Measurements from ENCODE around the gene RYR1. TPM values are rescaled to one million over a fixed set of nuclear protein-coding genes. Genes with fewer than 3 reads are reported as not detected.
"Not testable (repeated sequence)": the region's sequence is repeated elsewhere in the genome, so short reads cannot be mapped to it uniquely, and the experiment has no call there.

RYR1 gene
- total and polyA plus RNA-seq, 4 donors: 2.8 to 7.6 (median 4.0) TPM

DNA sequence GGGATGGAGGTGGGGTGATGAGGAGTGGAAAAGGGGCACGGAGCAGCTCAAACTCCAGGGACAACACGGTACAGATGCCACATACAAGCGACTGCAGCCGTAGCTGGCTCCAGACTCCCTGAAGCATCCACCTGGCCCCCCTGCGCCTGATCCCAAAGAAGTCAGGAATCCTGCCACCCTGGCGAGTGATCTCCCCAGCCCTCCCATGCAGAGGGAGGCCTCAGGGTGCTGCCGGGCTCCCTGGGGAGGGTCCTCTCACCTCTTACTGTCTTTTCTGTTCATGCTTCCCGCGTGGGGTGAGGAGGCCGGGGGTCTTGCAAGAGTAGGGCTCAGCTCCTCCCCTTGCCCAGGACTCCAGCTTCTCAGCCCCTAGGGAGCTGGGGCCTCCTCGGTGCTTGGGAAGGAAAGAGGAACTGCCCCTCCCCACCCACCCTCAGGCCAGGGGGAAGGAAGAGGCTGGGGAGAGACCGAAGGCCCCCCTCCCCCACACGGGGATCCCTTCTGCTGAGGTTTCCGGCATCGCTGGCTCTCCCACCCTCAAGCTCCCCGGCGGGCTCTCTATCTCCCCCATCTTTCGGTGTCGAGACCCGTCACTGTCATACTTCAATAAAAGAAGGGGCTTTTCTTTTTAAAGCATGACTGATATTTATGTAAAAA is 7.6 kb upstream of the RYR1 start, which contains the start of gene RASGRP4:
RASGRP4 (minus strand) TSS at position 410 of the 657 bp plus-strand sequence; CDS start at position 282, 128 bp downstream.
- TF ChIP-seq, protein P1, sequence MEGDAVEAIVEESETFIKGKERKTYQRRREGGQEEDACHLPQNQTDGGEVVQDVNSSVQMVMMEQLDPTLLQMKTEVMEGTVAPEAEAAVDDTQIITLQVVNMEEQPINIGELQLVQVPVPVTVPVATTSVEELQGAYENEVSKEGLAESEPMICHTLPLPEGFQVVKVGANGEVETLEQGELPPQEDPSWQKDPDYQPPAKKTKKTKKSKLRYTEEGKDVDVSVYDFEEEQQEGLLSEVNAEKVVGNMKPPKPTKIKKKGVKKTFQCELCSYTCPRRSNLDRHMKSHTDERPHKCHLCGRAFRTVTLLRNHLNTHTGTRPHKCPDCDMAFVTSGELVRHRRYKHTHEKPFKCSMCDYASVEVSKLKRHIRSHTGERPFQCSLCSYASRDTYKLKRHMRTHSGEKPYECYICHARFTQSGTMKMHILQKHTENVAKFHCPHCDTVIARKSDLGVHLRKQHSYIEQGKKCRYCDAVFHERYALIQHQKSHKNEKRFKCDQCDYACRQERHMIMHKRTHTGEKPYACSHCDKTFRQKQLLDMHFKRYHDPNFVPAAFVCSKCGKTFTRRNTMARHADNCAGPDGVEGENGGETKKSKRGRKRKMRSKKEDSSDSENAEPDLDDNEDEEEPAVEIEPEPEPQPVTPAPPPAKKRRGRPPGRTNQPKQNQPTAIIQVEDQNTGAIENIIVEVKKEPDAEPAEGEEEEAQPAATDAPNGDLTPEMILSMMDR (IDR thresholded peaks at IDR 0.05; ENCODE audit: control extremely low read depth, extremely low read depth): no peak
- H3K36me3 ChIP-seq (ENCODE audit: control insufficient read depth in 4 of 4, insufficient read depth in 4 of 4, low read length in 4 of 4): no peaks in the 10 kb centered on the region
- peaks cover 0 to 2% (median 0%) of the 10 kb centered on the region in 4 donors for H3K9me3 ChIP-seq (ENCODE audit: control insufficient read depth in 4 of 4, insufficient read depth in 3 of 4, low read length in 3 of 4)
- peak in 1 of 3 donors; percentile 26 for DNase-seq
- H3K4me1 ChIP-seq (ENCODE audit: control insufficient read depth in 5 of 5, insufficient read depth in 5 of 5, low read length in 5 of 5): no peaks in the 10 kb centered on the region
- H3K27me3 ChIP-seq (ENCODE audit: control insufficient read depth in 3 of 3, insufficient read depth in 3 of 3, low read length in 2 of 3): peaks cover 0 to 5% (median 0%) of the 10 kb centered on the region in 3 donors
- H3K4me3 ChIP-seq: peak within 1 kb of the TSS; percentile 26
- 10 to 17% methylated on average over 20 of the region's 20 CpGs for WGBS, 2 donors
- H3K9ac ChIP-seq (ENCODE audit: insufficient read depth in 1 of 2, low read length in 2 of 2): no peak within 1 kb of the TSS
- peak; percentile 58 for ATAC-seq (ENCODE audit: insufficient read depth, low FRiP score)
- H3K27ac ChIP-seq (ENCODE audit: low read depth in 1 of 2, low read length in 1 of 2): no peak within 1 kb of the TSS

GRCh38 chr19:38427035-38427677 is 6.3 kb upstream of the RYR1 start:
- not testable (repeated sequence) for H3K27me3 ChIP-seq (ENCODE audit: control insufficient read depth in 3 of 3, insufficient read depth in 3 of 3, low read length in 2 of 3); H3K36me3 ChIP-seq (ENCODE audit: control insufficient read depth in 4 of 4, insufficient read depth in 4 of 4, low read length in 4 of 4); H3K4me1 ChIP-seq (ENCODE audit: control insufficient read depth in 5 of 5, insufficient read depth in 5 of 5, low read length in 5 of 5); H3K9ac ChIP-seq (ENCODE audit: insufficient read depth in 1 of 2, low read length in 2 of 2); DNase-seq; H3K27ac ChIP-seq (ENCODE audit: low read depth in 1 of 2, low read length in 1 of 2); H3K9me3 ChIP-seq (ENCODE audit: control insufficient read depth in 4 of 4, insufficient read depth in 3 of 4, low read length in 3 of 4); ATAC-seq (ENCODE audit: insufficient read depth, low FRiP score); H3K4me3 ChIP-seq
- WGBS, 2 donors: 70 to 79% methylated on average over 12 to 17 of the region's 17 CpGs

DNA sequence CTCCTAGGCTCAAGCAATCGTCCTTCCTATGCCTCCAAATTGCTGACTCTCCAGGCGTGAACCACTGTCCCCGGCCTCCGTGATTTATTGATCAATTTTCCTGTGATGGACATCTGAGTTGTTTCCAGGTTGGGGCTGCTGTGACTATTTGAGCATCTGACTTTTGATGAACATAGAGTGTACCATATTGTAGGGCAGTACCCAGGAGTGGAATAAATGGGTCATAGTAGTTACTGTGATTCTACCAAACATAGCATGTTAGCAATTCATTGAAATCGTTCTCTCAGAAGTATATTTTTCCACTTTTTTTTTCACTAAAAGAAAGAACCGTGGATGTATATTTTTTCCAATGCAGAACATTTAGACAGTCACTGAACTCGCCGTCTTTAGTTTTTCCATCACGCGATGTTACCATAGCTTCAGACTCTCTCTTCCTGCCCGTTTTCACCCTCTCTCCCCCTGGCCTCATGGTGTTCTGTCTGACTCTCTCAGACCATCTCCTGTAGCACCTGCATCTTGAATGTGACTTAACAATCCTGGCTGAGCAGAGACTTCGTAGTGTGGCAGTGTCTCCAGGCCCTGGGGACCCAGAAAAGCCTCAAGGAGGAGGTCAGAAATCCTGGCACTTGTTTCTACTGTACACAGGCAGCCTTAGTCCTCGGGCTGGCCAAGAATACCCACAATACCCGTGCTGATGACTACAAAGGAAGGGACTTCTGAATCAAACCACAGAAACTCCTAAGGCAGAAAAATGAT is 4.3 kb upstream of the RYR1 start:
- Histone ChIP-seq H3K27me3 (ENCODE audit: control insufficient read depth in 3 of 3, insufficient read depth in 3 of 3, low read length in 2 of 3) (peaks cover 0 to 14% (median 3%) of the 10 kb centered on the region in 3 donors), H3K27ac (ENCODE audit: low read depth in 1 of 2, low read length in 1 of 2) (no peak overlapping the region), H3K9me3 (ENCODE audit: control insufficient read depth in 4 of 4, insufficient read depth in 3 of 4, low read length in 3 of 4) (no peaks in the 10 kb centered on the region), H3K36me3 (ENCODE audit: control insufficient read depth in 4 of 4, insufficient read depth in 4 of 4, low read length in 4 of 4) (no peaks in the 10 kb centered on the region), H3K4me3 (no peak overlapping the region), H3K4me1 (ENCODE audit: control insufficient read depth in 5 of 5, insufficient read depth in 5 of 5, low read length in 5 of 5) (no peaks in the 10 kb centered on the region), H3K9ac (ENCODE audit: insufficient read depth in 1 of 2, low read length in 2 of 2) (no peak overlapping the region)
- no peak for ATAC-seq (ENCODE audit: insufficient read depth, low FRiP score)
- DNase-seq: no peak
- TF ChIP-seq, protein P1 (IDR thresholded peaks at IDR 0.05; ENCODE audit: control extremely low read depth, extremely low read depth): no peak
- 60 to 78% methylated on average over 13 to 14 of the region's 14 CpGs for WGBS, 2 donors

DNA sequence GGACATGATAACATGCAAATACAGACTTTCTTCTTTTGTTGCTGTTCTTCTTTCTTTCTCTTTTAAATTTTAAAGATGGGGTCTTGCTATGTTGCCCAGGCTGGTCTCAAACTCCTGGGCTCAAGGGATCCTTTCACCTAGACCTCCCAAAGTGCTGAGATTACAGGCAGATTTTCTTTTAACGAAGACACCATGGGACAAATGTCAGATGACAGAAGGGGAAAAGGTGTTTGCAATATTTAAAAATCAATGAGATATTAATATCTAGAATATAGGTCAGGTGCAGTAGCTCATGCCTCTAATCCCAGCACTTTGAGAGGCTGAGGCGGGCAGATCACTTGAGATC is 3.7 kb upstream of the RYR1 start:
- no peaks in the 10 kb centered on the region for H3K4me1 ChIP-seq (ENCODE audit: control insufficient read depth in 5 of 5, insufficient read depth in 5 of 5, low read length in 5 of 5)
- no peaks in the 10 kb centered on the region for H3K36me3 ChIP-seq (ENCODE audit: control insufficient read depth in 4 of 4, insufficient read depth in 4 of 4, low read length in 4 of 4)
- peaks cover 0 to 14% (median 3%) of the 10 kb centered on the region in 3 donors for H3K27me3 ChIP-seq (ENCODE audit: control insufficient read depth in 3 of 3, insufficient read depth in 3 of 3, low read length in 2 of 3)
- H3K9me3 ChIP-seq (ENCODE audit: control insufficient read depth in 4 of 4, insufficient read depth in 3 of 4, low read length in 3 of 4): no peaks in the 10 kb centered on the region
- H3K9ac ChIP-seq (ENCODE audit: insufficient read depth in 1 of 2, low read length in 2 of 2): no peak overlapping the region
- H3K4me3 ChIP-seq: no peak overlapping the region
- no peak for DNase-seq
- WGBS, 2 donors: 90 to 94% methylated on average over 2 of the region's 2 CpGs
- no peak overlapping the region for H3K27ac ChIP-seq (ENCODE audit: low read depth in 1 of 2, low read length in 1 of 2)
- ATAC-seq (ENCODE audit: insufficient read depth, low FRiP score): no peak
- TF ChIP-seq, protein P1 (IDR thresholded peaks at IDR 0.05; ENCODE audit: control extremely low read depth, extremely low read depth): no peak
